ENCODE data around the gene CLSTN2. TPM values are rescaled to one million over a fixed set of nuclear protein-coding genes. Genes with fewer than 3 reads are reported as not detected.

The CLSTN2 gene
- total and polyA plus RNA-seq, 2 of the 13 experiments (the other 11 are each of a cell fraction or from before 2014, with no cell fraction given): not detected

- TF ChIP-seq ARID5B (CRISPR knock-in tag; IDR thresholded peaks at IDR 0.05) (no peak), ESRRA (CRISPR knock-in tag; IDR thresholded peaks at IDR 0.05; ENCODE audit: low read depth) (no peak), TFDP1 (CRISPR knock-in tag; IDR thresholded peaks at IDR 0.05; ENCODE audit: borderline replicate concordance) (no peak)
Observed at GRCh38 chr3:140187028-140187427, 252.0 kb downstream of the CLSTN2 start (continued).

GRCh38 chr3:140187656-140188221, 252.8 kb downstream of the CLSTN2 start:
- intact Hi-C loops (cut with micrococcal nuclease; ENCODE audit: unreplicated experiment): no loop called here
- H3K9ac ChIP-seq (ENCODE audit: insufficient read depth, low read depth, low read length): no peak overlapping the region
- WGBS (ENCODE audit: low lambda C conversion rate): 0% methylated on average over 2 of the region's 2 CpGs
- no peaks in the 10 kb centered on the region for H3K9me3 ChIP-seq (ENCODE audit: low read length)
- H3K79me2 ChIP-seq (ENCODE audit: insufficient read depth, low read length): no peaks in the 10 kb centered on the region
- H2AFZ ChIP-seq (ENCODE audit: low read length): no peak overlapping the region
- H3K4me1 ChIP-seq (ENCODE audit: insufficient read depth, low read length): no peaks in the 10 kb centered on the region
- ChIA-PET CTCF (ENCODE audit: low intra/inter-chr PET ratio, low total read pairs) (no interaction called here), POLR2A (no interaction called here)
- no peak overlapping the region for H3K4me3 ChIP-seq (replicated peaks in 1 of 3; ENCODE audit: insufficient read depth in 1 of 3, low read depth in 2 of 3, low read length in 3 of 3)
- FAIRE-seq (no peak), DNase-seq (ENCODE audit: low spot score) (no peak), ATAC-seq (no peak)
- no peaks in the 10 kb centered on the region for H3K27me3 ChIP-seq (ENCODE audit: control insufficient read depth in 1 of 2, insufficient read depth in 2 of 2, low read length in 2 of 2)
- no peaks in the 10 kb centered on the region for H4K20me1 ChIP-seq (ENCODE audit: insufficient read depth, low read length)
- H3K4me2 ChIP-seq (ENCODE audit: low read depth, low read length): no peak overlapping the region
- H3K27ac ChIP-seq (ENCODE audit: extremely low read length, insufficient read depth, low read length): no peak overlapping the region
- BruUV-seq (replicated peaks): no TSS peak
- no peaks in the 10 kb centered on the region for H3K36me3 ChIP-seq (replicated peaks in 1 of 2; ENCODE audit: control insufficient read depth in 1 of 2, insufficient read depth in 2 of 2, low read length in 2 of 2)
- in situ Hi-C loops (cut with HindIII; ENCODE audit: extremely low pct_ligation_motif_present, low pct_unique_long_range_greater_than_20kb): no loop called here
- no peak for TF ChIP-seq ZNF512 (CRISPR knock-in tag; IDR thresholded peaks at IDR 0.05)
- no peak for TF ChIP-seq ZSCAN22 (CRISPR knock-in tag; IDR thresholded peaks at IDR 0.05)
- no peak for TF ChIP-seq ZNF44 (CRISPR knock-in tag; IDR thresholded peaks at IDR 0.05)
- no peak for TF ChIP-seq ZSCAN9 (CRISPR knock-in tag; IDR thresholded peaks at IDR 0.05; ENCODE audit: borderline replicate concordance)
- no peak for TF ChIP-seq DMTF1 (CRISPR knock-in tag; IDR thresholded peaks at IDR 0.05)
- no peak for TF ChIP-seq ZNF484 (CRISPR knock-in tag; IDR thresholded peaks at IDR 0.05; ENCODE audit: borderline replicate concordance, low read depth)
- no peak for TF ChIP-seq MED13 (CRISPR knock-in tag; IDR thresholded peaks at IDR 0.05)
- TF ChIP-seq IRF2 (CRISPR knock-in tag; IDR thresholded peaks at IDR 0.05): no peak
- no peak for TF ChIP-seq ZNF362 (CRISPR knock-in tag; IDR thresholded peaks at IDR 0.05; ENCODE audit: borderline replicate concordance)
- TF ChIP-seq ZSCAN31 (CRISPR knock-in tag; IDR thresholded peaks at IDR 0.05; ENCODE audit: low read depth): no peak
